G401 (cell line): ENCODE results near the gene CTAG2. TPM values are rescaled to one million over a fixed set of nuclear protein-coding genes. Genes with fewer than 3 reads are reported as not detected.

ENCODE experiments used
- DNase-seq: peaks from one replicate; pipeline ENCODE4 v3.0.0-alpha.2; 2015; ENCODE audit warnings: low spot score
- in situ Hi-C: cut with HindIII; loops from 2 replicates; pipeline ENCODE4 v1.10.0; 2016; ENCODE audit warnings: low sequenced_read_pairs, mixed read lengths
- total RNA-seq: library from RNA; depleted of rRNA; stranded (reverse); fragments of >200 nt; shearing (Covaris generic); gene quantifications from 2 replicates; pipeline ENCODE4 v1.2.3, GENCODE V29; 2014; rRNA removed

The CTAG2 gene
- total RNA-seq, 1 experiment from 2014 or later = not detected

- in situ Hi-C loops = no loop called here
- no peak for DNase-seq
These were observed 50.5 kb downstream of the CTAG2 start for GRCh38 chrX:154602766-154603437.

- DNase-seq = no peak
- in situ Hi-C loops = no loop called here
These were observed 51.2 kb downstream of the CTAG2 start for GRCh38 chrX:154602226-154602625.

Other genes starting within 250 kb of the CTAG2 start
- gene DNASE1L1, start 244.3 kb downstream of the CTAG2 start, total RNA-seq = 20.5 and 41.3 TPM in 2 replicates
- 16.9 and 39.4 TPM in 2 replicates for gene TAFAZZIN, start 242.0 kb downstream of the CTAG2 start, total RNA-seq
- gene ATP6AP1, start 224.9 kb downstream of the CTAG2 start, total RNA-seq = 48.9 and 60.6 TPM in 2 replicates
- gene GDI1, start 216.4 kb downstream of the CTAG2 start, total RNA-seq = 51.4 and 57.6 TPM in 2 replicates
- 56.1 and 63.4 TPM in 2 replicates for gene FAM50A, start 209.4 kb downstream of the CTAG2 start, total RNA-seq
- gene PLXNA3, start 195.3 kb downstream of the CTAG2 start, total RNA-seq = 3.6 and 6.0 TPM in 2 replicates
- gene LAGE3, start 174.3 kb downstream of the CTAG2 start, total RNA-seq = 72.0 and 79.9 TPM in 2 replicates
- gene UBL4A, start 167.0 kb downstream of the CTAG2 start, total RNA-seq = 48.2 and 58.1 TPM in 2 replicates
- 12.6 and 24.0 TPM in 2 replicates for gene SLC10A3, start 162.9 kb downstream of the CTAG2 start, total RNA-seq
- 47.5 and 47.8 TPM in 2 replicates for gene FAM3A, start 137.3 kb downstream of the CTAG2 start, total RNA-seq
- 32.0 and 32.9 TPM in 2 replicates for gene G6PD, start 106.7 kb downstream of the CTAG2 start, total RNA-seq
- 12.0 and 13.2 TPM in 2 replicates for gene IKBKG, start 106.0 kb downstream of the CTAG2 start, total RNA-seq
- gene CTAG1A, start 68.4 kb downstream of the CTAG2 start, total RNA-seq = not detected in 2 replicates
- gene CTAG1B, start 34.3 kb downstream of the CTAG2 start, total RNA-seq = not detected in 2 replicates
- gene GAB3, start 97.5 kb upstream of the CTAG2 start, total RNA-seq = not detected in 2 replicates
- gene DKC1, start 109.3 kb upstream of the CTAG2 start, total RNA-seq = 43.6 and 56.7 TPM in 2 replicates
- 13.0 and 13.4 TPM in 2 replicates for gene MPP1, start 151.9 kb upstream of the CTAG2 start, total RNA-seq
- not detected in 2 replicates for gene SMIM9, start 181.1 kb upstream of the CTAG2 start, total RNA-seq
- gene F8A1, start 232.8 kb upstream of the CTAG2 start, total RNA-seq = 3.7 TPM in 1 of 2 replicates, not detected in the other